NCI-H82 treated with DMSO at 0.1 percent for 48 hours (cell line): ENCODE measurements around the gene MAP7D3.
"Not testable (repeated sequence)": the region's sequence is repeated elsewhere in the genome, so short reads cannot be mapped to it uniquely, and the experiment has no call there.

Experiments
- DNase-seq: peaks from one replicate; lab custom pipeline; 2025; ENCODE audit not compliant: unreplicated experiment; lab: John Stamatoyannopoulos, UW

Gene MAP7D3

GRCh38 chrX:136251041-136251991 lies at the start of gene MAP7D3:
MAP7D3 (minus strand) TSS chrX:136251400; CDS start chrX:136251358, 42 bp downstream.
- DNase-seq, result no peak

GRCh38 chrX:136300721-136301120 lies 49.5 kb upstream of the MAP7D3 start, which contains the start of gene ADGRG4:
ADGRG4 (plus strand) TSS chrX:136300963; CDS start chrX:136308778, 7,815 bp downstream.
- not testable (repeated sequence) for DNase-seq

- DNase-seq, result no peak
Observed at GRCh38 chrX:136295380-136295779, 44.2 kb upstream of the MAP7D3 start.

- DNase-seq, result no peak
Observed at GRCh38 chrX:136292656-136293055, 41.5 kb upstream of the MAP7D3 start.

GRCh38 chrX:136291824-136292223 lies 40.6 kb upstream of the MAP7D3 start:
- DNase-seq, result no peak

- DNase-seq, result not testable (repeated sequence)
Observed at GRCh38 chrX:136286375-136286774, 35.2 kb upstream of the MAP7D3 start.

GRCh38 chrX:136275553-136275952 lies 24.4 kb upstream of the MAP7D3 start:
- no peak for DNase-seq

GRCh38 chrX:136273986-136274385 lies 22.8 kb upstream of the MAP7D3 start:
- DNase-seq, result no peak

- no peak for DNase-seq
Observed at GRCh38 chrX:136272325-136272724, 21.1 kb upstream of the MAP7D3 start.

- DNase-seq, result no peak
Observed at GRCh38 chrX:136271300-136271699, 20.1 kb upstream of the MAP7D3 start.

- DNase-seq, result no peak
Observed at GRCh38 chrX:136269921-136270320, 18.7 kb upstream of the MAP7D3 start.

GRCh38 chrX:136268051-136269048 lies 17.1 kb upstream of the MAP7D3 start:
- no peak for DNase-seq

GRCh38 chrX:136266828-136267227 lies 15.6 kb upstream of the MAP7D3 start:
- DNase-seq, result no peak

GRCh38 chrX:136262812-136263315 lies 11.7 kb upstream of the MAP7D3 start:
- no peak for DNase-seq

GRCh38 chrX:136262243-136262642 lies 11.0 kb upstream of the MAP7D3 start:
- no peak for DNase-seq

- DNase-seq, result no peak
Observed at GRCh38 chrX:136261321-136261720, 10.1 kb upstream of the MAP7D3 start.

GRCh38 chrX:136260776-136261175 lies 9.6 kb upstream of the MAP7D3 start:
- DNase-seq, result no peak

- no peak for DNase-seq
Observed at GRCh38 chrX:136259543-136259942, 8.3 kb upstream of the MAP7D3 start.

- no peak for DNase-seq
Observed at GRCh38 chrX:136258951-136259350, 7.8 kb upstream of the MAP7D3 start.

GRCh38 chrX:136256026-136256425 lies 4.8 kb upstream of the MAP7D3 start:
- no peak for DNase-seq

GRCh38 chrX:136255541-136255940 lies 4.3 kb upstream of the MAP7D3 start:
- no peak for DNase-seq
